Stimulated activated CD8-positive, alpha-beta memory T cell treated with anti-CD3 and anti-CD28 coated beads, Interleukin-12 subunit alpha, Interleukin-12 subunit beta, amount 100 ng/mL, for 1 hour (primary cell): ENCODE results near the gene USP15.

Experiments used
- DNase-seq: peaks from one replicate; pipeline ENCODE4 v3.0.0-alpha.2; 2020; ENCODE audit warnings: low read depth

USP15 gene

DNA sequence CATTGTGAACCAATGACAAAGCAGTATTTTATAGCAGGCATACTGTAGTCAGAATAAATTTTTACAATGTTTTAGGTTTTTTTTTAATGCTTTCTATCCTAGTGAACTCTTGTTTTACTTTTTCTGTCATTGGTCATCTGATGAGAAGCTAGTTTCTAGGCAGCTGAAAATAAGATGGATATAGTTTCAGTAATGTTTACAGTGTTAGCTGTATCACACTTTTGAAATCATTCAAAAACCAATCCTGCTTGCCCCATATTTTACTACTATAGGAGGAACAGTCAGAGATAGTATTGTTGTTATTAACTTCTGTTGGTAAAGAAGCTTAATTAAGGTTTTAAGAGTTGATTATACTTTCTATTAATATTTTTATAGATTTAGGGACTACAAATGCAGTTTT is 24.5 kb downstream of the USP15 start:
- no peak for DNase-seq

DNA sequence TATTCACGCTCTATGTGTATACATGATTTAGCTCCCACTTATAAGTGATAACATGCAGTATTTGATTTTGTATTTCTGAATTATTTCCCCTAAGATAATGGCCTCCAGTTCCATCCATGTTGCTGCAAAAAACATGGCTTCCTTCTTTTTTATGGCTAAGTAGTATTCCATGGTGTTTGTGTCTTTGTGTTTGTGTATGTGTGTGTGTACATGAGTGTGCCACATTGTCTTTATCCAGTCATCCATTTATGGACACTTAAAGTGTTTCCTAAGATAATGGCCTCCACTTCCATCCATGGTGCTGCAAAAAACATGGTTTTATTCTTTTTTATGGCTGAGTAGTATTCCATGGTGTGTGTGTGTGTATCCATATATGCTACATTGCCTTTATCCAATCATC is 25.1 kb downstream of the USP15 start:
- DNase-seq: no peak

DNA sequence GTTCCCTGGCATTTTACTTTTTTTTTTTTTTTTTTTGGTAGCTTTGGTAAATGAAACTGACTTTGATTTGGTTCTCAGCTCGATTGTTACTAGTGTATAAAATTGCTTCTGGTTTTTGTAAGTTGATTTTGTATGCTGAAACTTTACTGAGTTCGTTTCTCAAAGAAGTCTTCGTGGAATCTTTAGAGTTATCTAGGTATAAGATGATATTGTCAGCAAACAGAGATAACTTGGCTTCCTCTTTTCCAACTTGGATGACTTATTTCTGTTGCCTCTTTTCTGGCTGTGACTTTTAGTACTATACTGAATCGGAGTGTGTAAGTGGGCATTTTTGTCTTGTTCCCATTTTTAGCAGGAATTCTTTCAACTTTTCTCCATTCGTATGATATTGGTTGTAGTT is 28.1 kb downstream of the USP15 start:
- no peak for DNase-seq

DNA sequence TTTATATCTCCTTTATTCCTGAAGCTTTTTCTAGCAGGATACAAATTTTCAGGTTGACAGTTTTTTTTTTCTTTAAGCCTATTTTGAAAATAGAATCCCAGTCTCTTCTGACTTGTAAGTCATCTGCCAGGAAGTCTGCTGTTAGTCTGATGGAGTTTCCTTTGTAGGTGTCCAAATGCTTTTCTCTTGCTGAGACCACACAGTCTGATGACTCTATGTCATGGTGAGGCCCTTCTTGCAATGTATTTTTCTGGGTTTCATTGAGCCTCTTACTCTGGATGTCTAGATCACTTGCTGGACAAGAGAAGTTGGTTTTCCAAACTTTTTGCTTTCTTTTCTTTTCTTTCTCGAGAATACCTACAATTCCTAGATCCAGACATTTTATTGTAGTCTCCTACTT is 30.6 kb downstream of the USP15 start:
- DNase-seq: no peak

DNA sequence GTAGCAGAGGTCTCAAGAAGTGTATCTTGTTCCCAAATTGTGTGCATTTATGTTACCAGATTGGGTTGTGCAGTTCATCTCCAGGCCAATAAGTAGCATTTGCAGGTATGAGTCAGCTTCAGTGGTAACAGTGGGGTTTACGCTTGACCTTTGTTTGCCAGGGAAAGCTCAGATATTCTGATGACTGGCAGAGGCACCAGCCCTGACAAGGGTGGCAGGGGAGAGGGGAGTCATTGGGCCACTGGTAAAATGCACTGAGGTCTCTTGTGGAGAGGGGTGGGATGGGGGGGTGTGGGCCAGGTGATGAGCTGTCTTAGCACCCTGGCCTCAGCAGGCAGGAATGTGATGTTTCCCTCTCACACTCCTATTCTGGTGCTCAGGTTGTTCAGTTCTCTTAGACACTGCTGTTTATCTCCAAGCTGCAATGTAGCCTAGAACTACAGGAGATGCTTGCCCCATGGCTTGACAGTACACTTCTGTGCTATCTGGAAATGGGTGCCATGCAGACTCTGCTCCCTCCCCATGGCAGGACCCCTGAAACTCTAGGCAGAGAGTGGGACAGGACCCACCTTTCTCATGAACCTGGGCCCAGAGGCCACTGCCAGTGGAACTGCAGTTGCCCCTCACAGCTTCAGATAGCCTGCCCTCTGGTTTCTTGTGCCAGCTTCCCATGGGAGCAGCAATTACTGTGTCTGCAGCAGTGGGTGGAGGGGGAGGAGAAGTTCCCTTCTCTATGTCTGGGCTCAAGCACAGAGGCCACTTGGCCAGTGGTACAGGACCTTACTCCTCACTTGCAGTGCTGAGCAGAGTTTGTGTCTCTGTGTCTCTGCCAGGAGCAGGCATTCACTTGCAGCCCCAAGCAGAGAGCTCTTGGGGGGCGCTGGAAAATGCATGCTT is 31.9 kb downstream of the USP15 start:
- DNase-seq: no peak

DNA sequence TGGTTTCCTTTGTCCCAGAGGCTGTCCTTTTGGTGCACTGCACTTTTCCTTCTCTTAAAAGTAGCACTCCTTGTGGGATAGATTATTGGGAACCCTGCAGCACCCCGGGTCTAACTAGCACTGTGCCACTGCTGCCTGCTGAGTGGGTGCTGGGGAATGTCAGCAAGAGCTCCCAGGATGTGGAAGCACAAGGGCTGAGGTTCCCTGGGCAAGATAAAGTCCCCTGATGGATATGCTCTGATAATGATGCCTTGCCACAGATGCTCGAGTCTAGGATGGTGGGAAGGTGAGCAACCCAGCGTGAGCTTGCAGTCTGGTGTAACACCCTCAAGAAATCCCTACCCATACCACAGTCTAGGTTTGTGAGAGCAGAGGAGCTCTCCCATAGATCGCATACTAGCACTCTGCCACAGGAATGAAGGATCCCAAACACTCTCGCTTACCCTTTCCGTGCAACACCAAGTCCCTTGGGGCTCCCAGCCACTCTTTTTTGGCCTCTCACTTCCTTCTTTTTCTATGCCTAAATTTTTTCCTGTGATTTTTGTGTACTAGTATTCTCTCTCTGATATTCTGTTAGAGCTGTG is 32.6 kb downstream of the USP15 start:
- no peak for DNase-seq

DNA sequence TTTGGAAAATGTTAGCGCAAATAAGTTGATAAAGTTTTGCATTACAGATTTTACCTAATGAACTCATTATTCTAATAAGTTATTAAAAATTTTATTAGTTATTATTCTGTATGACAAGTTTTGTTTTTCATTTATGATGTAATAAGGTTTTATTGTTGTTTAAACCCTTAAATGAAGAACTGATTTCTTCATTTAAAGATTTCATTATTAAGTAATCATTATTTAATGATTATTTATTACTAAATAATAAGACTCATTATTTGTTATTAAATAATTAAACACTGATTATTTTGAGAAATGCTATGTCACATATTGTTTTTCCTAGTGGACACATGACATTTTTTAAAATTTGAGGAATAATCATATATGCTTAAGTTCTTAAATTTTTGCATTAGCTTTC is 34.2 kb downstream of the USP15 start:
- no peak for DNase-seq

DNA sequence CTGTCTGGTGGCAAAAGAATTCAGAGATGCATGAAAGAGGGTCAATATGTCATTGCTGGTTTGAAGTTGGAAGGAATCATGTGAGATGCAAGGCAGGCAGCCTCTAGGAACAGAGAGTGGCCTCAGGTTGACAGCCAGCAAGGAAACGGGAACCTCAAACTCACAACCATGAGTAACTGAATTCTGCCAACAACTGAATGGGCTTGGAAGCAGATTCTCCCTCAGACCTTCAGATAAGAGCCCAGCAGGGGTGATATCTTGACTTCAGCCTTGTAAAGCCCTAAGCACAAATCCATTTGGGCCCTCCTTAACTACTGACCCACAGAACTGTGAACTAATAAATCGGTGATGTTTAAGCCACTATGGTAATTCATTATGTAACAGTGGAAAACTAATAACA is 35.8 kb downstream of the USP15 start:
- DNase-seq: no peak

DNA sequence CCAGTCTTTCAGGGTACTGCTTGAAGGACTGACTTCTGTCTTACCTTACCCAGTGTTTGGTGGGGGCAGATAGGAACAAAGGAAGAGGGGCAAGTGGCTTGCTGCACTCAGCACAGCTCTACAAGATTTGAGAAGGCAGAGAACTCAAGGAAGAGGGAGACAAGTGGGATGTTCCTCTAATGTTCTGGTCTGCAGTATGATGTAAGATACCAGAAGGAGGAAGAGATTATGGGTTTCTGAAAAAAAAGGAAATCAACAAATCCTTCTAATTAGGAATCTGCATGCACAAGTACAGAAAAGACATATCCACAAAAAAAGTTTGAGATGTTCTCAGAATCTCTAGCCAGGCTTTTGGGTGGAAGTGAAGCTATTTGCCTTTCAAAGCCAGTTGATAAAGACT is 37.1 kb downstream of the USP15 start:
- no peak for DNase-seq

DNA sequence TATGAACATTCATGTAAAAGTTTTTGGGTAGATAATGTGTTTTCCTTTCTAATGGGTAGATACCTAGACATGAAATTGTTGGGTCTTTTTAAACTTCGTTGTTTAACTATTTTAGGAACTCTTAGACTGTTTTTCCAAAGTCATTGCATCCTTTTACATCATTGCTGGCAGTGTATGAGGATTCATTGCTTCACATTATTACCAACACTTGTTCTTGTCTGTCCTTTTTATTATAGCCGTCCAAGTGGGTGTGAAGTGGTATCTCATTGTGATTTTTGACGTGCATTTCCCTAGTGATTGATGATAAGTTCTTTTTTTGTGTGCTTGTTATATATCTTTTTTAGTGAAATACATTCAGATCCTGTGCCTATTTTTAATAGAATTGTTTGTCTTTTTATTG is 39.4 kb downstream of the USP15 start:
- DNase-seq: no peak

DNA sequence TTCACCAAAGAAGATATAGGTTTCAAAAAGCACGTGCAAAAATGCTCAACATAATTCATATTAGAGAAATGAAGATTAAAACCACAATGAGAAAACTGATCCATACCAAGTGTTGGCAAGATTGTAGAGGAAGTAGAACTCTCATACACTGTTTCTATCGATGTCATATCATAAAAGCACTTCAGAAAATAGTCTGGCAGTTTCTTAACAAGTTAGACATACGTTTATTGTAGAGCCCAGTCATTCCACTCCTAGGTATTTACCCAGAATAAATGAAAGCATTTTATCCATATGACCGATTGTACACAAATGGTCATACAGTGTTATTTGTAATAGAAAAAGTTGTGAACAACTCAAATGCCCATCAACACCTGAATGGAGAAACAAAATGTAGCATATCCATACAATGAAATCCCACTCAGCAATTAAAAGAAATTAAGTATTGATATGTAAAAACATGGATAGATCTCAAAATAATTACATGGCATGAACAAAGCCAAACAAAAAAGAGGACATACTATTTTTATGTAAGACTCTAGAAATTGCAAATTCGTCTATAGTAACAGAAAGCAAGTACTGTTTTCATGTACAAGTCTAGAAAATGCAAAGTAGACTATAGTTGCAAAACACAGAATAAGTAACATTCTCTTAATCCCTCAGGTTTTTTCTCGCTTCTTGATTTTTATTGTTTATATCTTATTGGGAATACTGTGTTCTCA is 41.0 kb downstream of the USP15 start:
- DNase-seq: no peak

DNA sequence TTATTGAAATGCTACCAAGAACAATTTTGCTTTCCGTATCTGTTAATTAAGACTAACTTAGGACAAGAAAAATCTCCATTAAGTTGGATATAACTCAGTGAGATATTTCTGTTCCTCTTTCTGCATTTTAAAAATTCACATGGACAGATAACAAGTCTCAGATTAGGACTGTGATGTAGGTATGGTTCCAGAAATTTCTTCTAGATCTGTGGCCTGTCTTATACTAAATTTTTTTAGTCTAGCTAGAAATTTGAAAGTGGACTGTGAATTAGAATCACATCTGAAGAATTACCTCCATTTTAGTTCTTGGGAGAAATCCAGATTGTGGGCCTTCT is 41.6 kb downstream of the USP15 start:
- no peak for DNase-seq

DNA sequence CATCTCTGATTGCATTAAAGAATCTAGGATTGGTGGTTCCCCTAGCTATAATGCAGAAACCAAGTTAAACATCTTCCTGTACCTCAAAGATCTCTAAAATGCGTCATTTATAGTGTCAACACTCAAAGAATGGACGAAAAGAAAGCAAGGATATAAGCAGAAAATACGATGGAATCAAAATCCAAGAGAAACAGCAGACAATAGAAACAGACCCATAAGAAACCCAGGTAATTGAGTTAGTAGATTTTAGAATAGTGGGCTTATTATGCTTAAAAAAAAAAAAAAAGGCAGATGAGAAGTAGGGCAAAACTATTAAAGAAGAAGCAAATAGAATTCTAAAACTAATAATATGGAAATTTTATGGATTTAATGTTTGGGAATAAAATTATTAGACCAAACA is 44.4 kb downstream of the USP15 start:
- DNase-seq: no peak

DNA sequence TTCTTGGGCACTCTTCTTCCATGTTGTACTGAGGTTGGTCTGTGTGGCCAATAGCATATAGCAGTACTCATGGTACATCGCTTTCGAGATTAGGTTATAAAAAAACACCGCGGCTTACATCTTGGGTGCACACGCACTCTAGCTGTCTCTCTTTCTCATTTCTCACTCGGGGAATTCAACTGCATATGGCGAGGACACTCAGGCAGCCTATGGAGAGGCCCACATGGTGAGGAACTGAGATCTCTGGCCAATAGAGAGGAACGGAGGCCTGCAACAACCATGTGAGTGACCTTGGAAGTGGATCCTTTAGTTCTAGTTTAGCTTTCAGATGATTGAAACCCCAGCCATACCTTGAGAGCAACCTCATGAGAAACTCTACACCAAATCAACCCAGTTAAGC is 45.6 kb downstream of the USP15 start:
- no peak for DNase-seq

DNA sequence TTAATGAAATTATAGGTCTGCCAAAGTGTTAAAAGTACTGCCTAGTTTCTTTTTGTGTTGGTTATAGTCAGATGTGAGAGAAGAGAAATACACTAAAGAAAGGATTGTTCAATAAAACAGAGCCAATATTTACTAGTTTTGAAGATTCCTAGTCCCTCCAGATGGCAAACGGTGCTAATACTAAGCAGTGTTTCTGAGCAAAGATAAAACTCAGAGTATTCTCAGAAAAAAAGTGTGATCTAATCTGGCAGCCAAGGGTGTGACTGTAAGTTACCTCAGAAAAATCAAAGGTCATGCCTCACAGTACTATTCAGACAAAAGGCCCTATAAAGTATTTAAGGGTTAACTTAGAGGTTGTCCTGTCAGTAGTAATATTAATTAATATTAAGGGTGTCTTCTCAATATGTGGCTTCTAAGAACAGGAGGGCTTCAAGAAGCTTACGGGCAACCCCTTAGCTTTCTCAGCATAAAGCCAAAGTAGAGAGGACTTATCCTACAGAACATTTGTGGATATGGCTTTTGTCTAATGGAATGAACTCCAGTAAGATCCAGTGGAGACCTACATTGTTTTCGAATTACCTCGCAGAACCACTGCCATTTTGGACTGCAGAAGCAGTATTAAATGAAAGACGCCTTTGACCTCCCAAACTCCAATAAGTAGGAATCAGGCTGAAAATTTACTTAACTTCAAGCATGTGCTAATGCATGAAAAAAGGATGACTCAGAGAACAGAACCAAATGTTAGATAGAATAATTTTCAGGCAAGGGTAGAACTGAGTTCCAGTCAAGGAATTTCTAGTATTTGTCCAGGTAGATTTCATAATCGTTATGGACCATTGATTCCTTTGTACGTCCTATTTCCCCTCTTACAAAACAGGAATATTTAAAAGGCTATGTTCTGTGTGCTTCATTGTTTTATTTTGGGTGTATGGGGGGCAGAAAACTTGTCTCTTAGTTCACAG is 46.6 kb downstream of the USP15 start:
- DNase-seq: no peak

DNA sequence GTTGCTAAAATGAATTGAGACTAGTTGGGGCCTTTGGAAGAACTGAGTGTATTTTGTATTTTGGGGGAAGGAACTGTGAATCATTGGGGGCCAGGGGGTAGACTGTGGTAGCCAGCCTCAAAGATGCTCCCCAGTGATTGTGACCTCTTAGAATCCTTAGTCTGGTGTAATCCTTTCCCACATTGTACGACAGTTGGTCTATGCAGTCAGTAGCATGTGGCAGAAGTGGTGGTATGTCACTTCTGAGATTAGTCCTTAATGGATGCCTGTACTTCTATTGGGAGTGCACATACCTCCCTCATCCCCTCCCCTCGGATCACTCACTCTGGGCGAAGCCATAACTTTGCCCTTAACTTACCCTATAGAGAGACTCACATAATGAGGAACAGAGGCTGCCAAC is 48.0 kb downstream of the USP15 start:
- no peak for DNase-seq

DNA sequence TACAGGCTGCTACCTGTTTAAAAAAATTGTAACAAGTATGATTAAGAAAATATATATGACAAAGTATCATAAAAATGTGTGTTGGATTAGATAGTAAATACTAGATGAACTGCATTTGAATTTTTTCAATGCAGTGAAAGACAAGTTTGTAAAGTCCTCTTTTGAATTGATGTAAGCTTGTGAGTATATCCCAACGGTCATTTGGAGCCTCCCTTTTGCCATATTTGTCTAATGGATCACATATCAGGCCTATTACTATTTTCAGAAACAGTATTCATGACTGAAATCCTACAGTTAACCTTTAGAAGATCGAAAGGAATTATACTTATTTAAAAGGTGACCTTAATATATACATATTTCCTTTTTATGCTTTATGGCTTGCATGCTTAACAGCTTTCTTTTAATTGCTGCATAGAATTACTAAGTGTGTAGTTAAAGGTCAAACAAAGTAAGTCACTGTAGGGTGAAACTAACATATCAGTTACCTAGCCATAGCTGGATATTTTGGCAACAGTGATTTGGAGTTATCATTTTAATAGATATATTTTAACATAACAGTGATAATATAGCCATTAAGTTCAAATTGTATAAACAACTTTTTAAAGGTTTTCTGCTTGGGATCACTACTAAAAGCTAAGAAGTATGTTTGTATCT is 53.6 kb downstream of the USP15 start:
- no peak for DNase-seq

DNA sequence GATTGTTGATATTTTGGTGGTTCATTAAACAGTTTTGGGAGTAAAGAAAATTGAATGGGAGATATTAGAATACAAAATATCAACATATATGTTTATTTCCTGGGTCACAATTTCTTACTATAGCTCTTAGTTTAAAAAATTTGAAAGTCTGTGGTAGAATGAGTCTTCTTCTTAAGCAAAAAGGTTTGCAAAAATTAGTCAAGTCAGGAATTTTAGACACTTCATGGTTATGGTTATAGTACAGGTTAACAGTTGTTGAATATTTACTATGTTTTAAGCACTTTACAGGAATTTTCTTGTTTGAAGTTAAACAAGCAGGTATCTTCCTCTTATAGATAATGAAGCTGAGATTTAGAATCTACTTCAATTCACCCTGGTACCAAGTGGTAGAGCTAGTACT is 56.8 kb downstream of the USP15 start:
- no peak for DNase-seq

DNA sequence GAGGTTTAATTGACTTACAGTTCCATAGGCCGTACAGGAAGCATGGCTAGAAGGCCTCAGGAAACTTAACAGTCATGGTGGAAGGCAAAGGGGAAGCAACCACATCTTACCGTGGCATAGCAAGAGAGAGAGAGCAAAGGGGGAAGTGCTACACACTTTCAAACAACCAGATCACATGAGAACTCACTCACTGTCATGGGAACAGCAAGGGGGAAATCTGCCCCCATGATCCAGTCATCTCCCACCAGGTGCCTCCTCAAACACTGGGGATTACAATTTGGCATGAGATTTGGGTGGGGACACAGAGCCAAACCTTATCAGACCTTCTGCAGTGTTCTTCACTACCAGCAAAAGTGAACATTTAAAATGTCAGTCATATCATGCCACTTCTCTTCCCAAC is 58.9 kb downstream of the USP15 start:
- no peak for DNase-seq

DNA sequence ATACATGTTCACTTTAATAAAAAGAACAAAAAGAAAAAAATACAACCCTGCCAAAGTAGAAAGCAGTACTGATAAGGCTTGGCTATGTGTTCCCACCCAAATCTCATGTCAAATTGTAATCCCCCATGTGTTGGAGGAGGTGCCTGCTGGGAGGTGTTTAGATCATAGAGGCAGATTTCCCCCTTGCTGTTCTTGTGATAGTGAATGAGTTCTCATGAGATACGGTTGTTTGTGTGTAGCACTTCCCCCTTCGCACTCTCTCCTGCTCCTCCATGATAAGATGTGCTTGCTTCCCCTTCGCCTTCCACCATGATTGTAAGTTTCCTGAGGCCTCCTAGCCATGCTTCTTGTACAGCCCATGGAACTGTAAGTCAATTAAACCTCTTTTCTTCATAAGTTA is 59.9 kb downstream of the USP15 start:
- no peak for DNase-seq

DNA sequence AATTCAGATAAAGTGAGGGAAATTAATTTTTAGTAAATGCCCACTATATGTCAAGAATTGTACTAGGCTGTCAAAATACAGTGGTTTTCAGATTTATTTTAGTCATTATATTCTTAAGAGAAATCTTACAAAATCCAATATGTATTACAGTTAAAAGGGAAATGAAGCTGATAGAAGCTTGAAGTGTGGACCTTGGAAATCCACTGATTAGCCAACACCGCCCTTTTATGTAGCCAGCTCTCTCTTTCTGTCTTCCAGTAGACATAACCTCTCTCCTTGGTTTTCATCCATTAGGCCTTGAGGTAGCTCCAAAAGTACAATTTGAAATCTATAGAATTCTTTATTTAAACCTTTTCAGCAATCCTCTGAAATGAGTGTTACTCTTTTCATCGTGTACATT is 63.2 kb downstream of the USP15 start:
- no peak for DNase-seq
